CD14-positive monocyte (primary cell): ENCODE measurements around the gene MYH3. TPM values are rescaled to one million over a fixed set of nuclear protein-coding genes. Genes with fewer than 3 reads are reported as not detected.

Experiments
- DNase-seq, 3 donors: peaks; one replicate each; pipeline ENCODE4 v3.0.0-alpha.2; 2011 to 2022
- H2AFZ ChIP-seq: 2 replicates; pipeline ENCODE4 v1.6.0; 2012; ENCODE audit warnings: mild to moderate bottlenecking, low read depth, low read length, inconsistent platforms; ENCODE audit not compliant: insufficient read depth, poor library complexity, severe bottlenecking
- H3K27ac ChIP-seq, 2 donors: 1 replicate in 1 of 2; 2 replicates in 1 of 2; pipeline ENCODE4 v1.5.1; 2012 to 2013; ENCODE audit warnings: low read length in 2 of 2, control low read depth in 1 of 2, inconsistent platforms in 1 of 2, low read depth in 1 of 2, mild to moderate bottlenecking in 1 of 2
- H3K27me3 ChIP-seq, 2 donors: one replicate each; pipeline versions ENCODE4 v1.6.0 to v1.6.1; 2011 to 2013; ENCODE audit warnings: low read length in 2 of 2; ENCODE audit not compliant: control insufficient read depth in 2 of 2, insufficient read depth in 2 of 2
- H3K36me3 ChIP-seq, 2 donors: replicated peaks in 1 of 2; 1 replicate in 1 of 2; 2 replicates in 1 of 2; pipeline versions ENCODE4 v1.5.1 to v1.6.1; 2012 to 2013; ENCODE audit warnings: low read length in 2 of 2, control low read depth in 1 of 2, inconsistent platforms in 1 of 2, mild to moderate bottlenecking in 1 of 2; ENCODE audit not compliant: insufficient read depth in 2 of 2, control insufficient read depth in 1 of 2
- H3K4me1 ChIP-seq, 2 donors: 1 replicate in 1 of 2; 2 replicates in 1 of 2; pipeline versions ENCODE4 v1.5.1 to v1.6.1; 2012 to 2013; ENCODE audit warnings: low read length in 2 of 2, control low read depth in 1 of 2, inconsistent platforms in 1 of 2, mild to moderate bottlenecking in 1 of 2, moderate library complexity in 1 of 2; ENCODE audit not compliant: insufficient read depth in 2 of 2, control insufficient read depth in 1 of 2
- H3K4me2 ChIP-seq: replicated peaks from 2 replicates; pipeline ENCODE3; 2012; ENCODE audit warnings: low read length, moderate library complexity, mild to moderate bottlenecking; ENCODE audit not compliant: poor library complexity, severe bottlenecking; ENCODE audit errors: extremely low read depth
- H3K4me3 ChIP-seq, 3 experiments: fragments of 200-600 bp in 1 of 3; sonication (generic) in 1 of 3; replicated peaks in 1 of 3; 1 replicate in 2 of 3; 2 replicates in 1 of 3; pipeline ENCODE4 v1.5.1; 2011 to 2013; ENCODE audit warnings: low read length in 3 of 3, mild to moderate bottlenecking in 3 of 3, control low read depth in 2 of 3, low read depth in 2 of 3, inconsistent platforms in 1 of 3, moderate library complexity in 1 of 3
- H3K79me2 ChIP-seq: 2 replicates; pipeline ENCODE4 v1.6.0; 2012; ENCODE audit warnings: mild to moderate bottlenecking, control low read depth, inconsistent platforms, low read length, moderate library complexity; ENCODE audit not compliant: insufficient read depth
- H3K9ac ChIP-seq: 2 replicates; pipeline ENCODE4 v1.6.0; 2017; ENCODE audit warnings: low read length, mild to moderate bottlenecking; ENCODE audit not compliant: insufficient read depth, poor library complexity, severe bottlenecking
- H3K9me3 ChIP-seq, 2 donors: replicated peaks in 1 of 2; 1 replicate in 1 of 2; 2 replicates in 1 of 2; pipeline versions ENCODE4 v1.5.1 to v1.6.1; 2012 to 2013; ENCODE audit warnings: low read length in 2 of 2, control low read depth in 1 of 2; ENCODE audit not compliant: control insufficient read depth in 1 of 2, insufficient read depth in 1 of 2
- H4K20me1 ChIP-seq: 2 replicates; pipeline ENCODE4 v1.6.0; 2012; ENCODE audit warnings: mild to moderate bottlenecking, low read length, control low read depth, moderate library complexity; ENCODE audit not compliant: insufficient read depth
- H3K27ac Mint-ChIP-seq, 7 donors: one replicate each; pipeline ENCODE4 v1.8.0; 2020; ENCODE audit warnings: mild to moderate bottlenecking in 7 of 7, mixed read lengths in 7 of 7, moderate library complexity in 6 of 7, inconsistent platforms in 2 of 7
- H3K27me3 Mint-ChIP-seq, 3 donors: one replicate each; pipeline ENCODE4 v1.8.0; 2021 to 2022; ENCODE audit warnings: low read depth in 3 of 3, mild to moderate bottlenecking in 3 of 3, mixed read lengths in 3 of 3, moderate library complexity in 3 of 3, inconsistent platforms in 1 of 3
- H3K36me3 Mint-ChIP-seq, 2 donors: one replicate each; pipeline ENCODE4 v1.8.0; 2020; ENCODE audit warnings: mixed read lengths in 2 of 2, inconsistent platforms in 1 of 2, mild to moderate bottlenecking in 1 of 2
- H3K4me1 Mint-ChIP-seq: one replicate; pipeline ENCODE4 v1.8.0; 2020; ENCODE audit warnings: mild to moderate bottlenecking, mixed read lengths
- H3K4me3 Mint-ChIP-seq, 2 donors: one replicate each; pipeline ENCODE4 v1.8.0; 2020; ENCODE audit warnings: mild to moderate bottlenecking in 2 of 2, mixed read lengths in 2 of 2, moderate library complexity in 1 of 2
- H3K9me3 Mint-ChIP-seq, 7 donors: one replicate each; pipeline ENCODE4 v1.8.0; 2020 to 2022; ENCODE audit warnings: mixed read lengths in 7 of 7, mild to moderate bottlenecking in 6 of 7, moderate library complexity in 6 of 7, inconsistent platforms in 2 of 7
- CTCF ChIP-seq: fragments of 200-600 bp; IDR thresholded peaks from one replicate; pipeline ENCODE4 v1.8.0; 2022; ENCODE audit warnings: antibody characterized with exemption, mild to moderate bottlenecking
- WGBS: methylation state at CpG from one replicate; pipeline ENCODE4 v1.1.5; 2013; ENCODE audit warnings: missing lambda C conversion rate; ENCODE audit not compliant: insufficient coverage; 5-methylcytosine and 5-hydroxymethylcytosine counted together
- intact Hi-C, 2 donors: fragments of 100-400 bp; cut with micrococcal nuclease; formaldehyde crosslinking; loops; one replicate each; pipeline versions ENCODE4 v1.15.0 to v1.15.1; 2023
- polyA plus RNA-seq, 3 donors: library from polyadenylated mRNA; depleted of rRNA in 1 of 3; unstranded in 2 of 3; stranded (reverse) in 1 of 3; fragments of 300-500 nt in 2 of 3; fragments of >200 nt in 1 of 3; fragmentation: Illumina TruSeq in 2 of 3; gene quantifications; 1 replicate in 2 of 3; 2 replicates in 1 of 3; pipeline ENCODE4 v1.2.3, GENCODE V29; 2012 to 2021

MYH3 gene
- polyA plus RNA-seq, 3 donors = 0.13 to 5.7 TPM; not detected in 1

- no peaks in the 10 kb centered on the region for H3K4me1 Mint-ChIP-seq
- H3K4me3 Mint-ChIP-seq = no peak overlapping the region
- no peak overlapping the region for H2AFZ ChIP-seq
- H4K20me1 ChIP-seq = no peaks in the 10 kb centered on the region
- no peaks in the 10 kb centered on the region for H3K79me2 ChIP-seq
- peaks cover 1 to 2% (median 1%) of the 10 kb centered on the region in 3 donors for H3K27me3 Mint-ChIP-seq
- no peak overlapping the region for H3K9ac ChIP-seq
- H3K4me3 ChIP-seq = no peak overlapping the region
- H3K36me3 ChIP-seq = no peaks in the 10 kb centered on the region
- no peaks in the 10 kb centered on the region for H3K9me3 Mint-ChIP-seq
- WGBS = 46% methylated on average over 7 of the region's 9 CpGs
- intact Hi-C loops = loop anchor here (5.0 kb wide), 1 partner anchor 709 kb away; the partner anchor contains the start of gene RCVRN (in 2 of the 2)
- no peak overlapping the region for H3K27ac ChIP-seq
- H3K4me2 ChIP-seq = no peak overlapping the region
- peak overlapping the region in 1 of 7 donors; percentile 19 for H3K27ac Mint-ChIP-seq
- no peaks in the 10 kb centered on the region for H3K9me3 ChIP-seq
- no peaks in the 10 kb centered on the region for H3K27me3 ChIP-seq
- H3K4me1 ChIP-seq = no peaks in the 10 kb centered on the region
- peak; percentile 34 to 60 (median 56) for DNase-seq
- no peaks in the 10 kb centered on the region for H3K36me3 Mint-ChIP-seq
- TF ChIP-seq CTCF = peak; percentile 99
Measured at GRCh38 chr17:10616502-10617119, 40.5 kb downstream of the MYH3 start.

- WGBS = 75% methylated on average over 6 of the region's 6 CpGs
- Histone ChIP-seq H2AFZ (no peak overlapping the region), H3K9me3 (no peaks in the 10 kb centered on the region), H3K36me3 (no peaks in the 10 kb centered on the region), H3K9ac (no peak overlapping the region), H3K27ac (no peak overlapping the region), H3K4me1 (no peaks in the 10 kb centered on the region), H4K20me1 (no peaks in the 10 kb centered on the region), H3K4me2 (no peak overlapping the region), H3K79me2 (no peaks in the 10 kb centered on the region), H3K27me3 (no peaks in the 10 kb centered on the region), H3K4me3 (no peak overlapping the region)
- DNase-seq = peak in 1 of 3 donors; percentile 9
- Mint-ChIP-seq H3K4me1 (no peaks in the 10 kb centered on the region), H3K9me3 (no peaks in the 10 kb centered on the region), H3K27ac (no peak overlapping the region), H3K4me3 (no peak overlapping the region), H3K36me3 (no peaks in the 10 kb centered on the region), H3K27me3 (peaks cover 1 to 7% (median 6%) of the 10 kb centered on the region in 3 donors)
- intact Hi-C loops = loop anchor here (5.0 kb wide), 2 partner anchors 692 to 707 kb away; partner anchors contain the start of gene RCVRN (in 2 of the 2)
- peak; percentile 60 for TF ChIP-seq CTCF
Measured at GRCh38 chr17:10614536-10615155, 42.5 kb downstream of the MYH3 start.
